ENCODE data around the gene KNSTRN. TPM values are rescaled to one million over a fixed set of nuclear protein-coding genes. Genes with fewer than 3 reads are reported as not detected.
A peak's percentile ranks its signal among the peaks of the same experiment; 100 is the strongest.

The KNSTRN gene
- total and polyA plus RNA-seq, 9 donors, result 5.8 to 10.7 (median 6.6) TPM

GRCh38 chr15:40439461-40439959 lies 57.0 kb downstream of the KNSTRN start:
- DNase-seq, result peak; percentile 48 to 71 (median 65)
- intact Hi-C loops (cut with DNase I), result no loop called here
- H3K4me1 ChIP-seq (ENCODE audit: insufficient read depth), result peaks cover 19% of the 10 kb centered on the region
- H3K9me3 ChIP-seq, result no peaks in the 10 kb centered on the region
- peak overlapping the region; percentile 47 to 85 for H3K27ac ChIP-seq
- no peak for TF ChIP-seq CTCF (IDR thresholded peaks at IDR 0.05)
- TF ChIP-seq POLR2A (IDR thresholded peaks at IDR 0.05), result no peak
- TF ChIP-seq EP300 (IDR thresholded peaks at IDR 0.05), result no peak
- no peaks in the 10 kb centered on the region for H3K27me3 ChIP-seq
- 3 to 6% (median 4%) methylated on average over 9 to 15 of the region's 15 CpGs for WGBS, 3 donors
- no peaks in the 10 kb centered on the region for H3K36me3 ChIP-seq
- H3K4me3 ChIP-seq, result peak overlapping the region; percentile 83

GRCh38 chr15:40439960-40440742 lies 57.6 kb downstream of the KNSTRN start:
- intact Hi-C loops (cut with DNase I), result loop anchor here in 2 of 4 donors (5.0 to 10.0 kb wide), 2 partner anchors 67 to 125 kb away; partner anchors contain the start of genes CCDC32 (in 1 of the 2) and RPUSD2 (in 1 of the 2)
- 0 to 1% (median 1%) methylated on average over 33 to 35 of the region's 35 CpGs for WGBS, 3 donors
- H3K4me3 ChIP-seq, result peak overlapping the region; percentile 83
- no peaks in the 10 kb centered on the region for H3K27me3 ChIP-seq
- peak overlapping the region; percentile 9 to 85 for H3K27ac ChIP-seq
- DNase-seq, result peak; percentile 77 to 82 (median 80)
- peak; percentile 28 for TF ChIP-seq POLR2A (IDR thresholded peaks at IDR 0.05)
- no peak for TF ChIP-seq EP300 (IDR thresholded peaks at IDR 0.05)
- H3K36me3 ChIP-seq, result no peaks in the 10 kb centered on the region
- peaks cover 19% of the 10 kb centered on the region for H3K4me1 ChIP-seq (ENCODE audit: insufficient read depth)
- no peaks in the 10 kb centered on the region for H3K9me3 ChIP-seq

GRCh38 chr15:40440743-40441564 lies 58.4 kb downstream of the KNSTRN start, which contains the start of gene BAHD1:
TSS of gene BAHD1 (plus strand) at chr15:40440953. CDS start at chr15:40458465, 17,512 bp downstream.
- H3K9me3 ChIP-seq, result no peaks in the 10 kb centered on the region
- H3K36me3 ChIP-seq, result no peaks in the 10 kb centered on the region
- TF ChIP-seq CTCF (IDR thresholded peaks at IDR 0.05) (peak in 1 of 3 donors; percentile 6), EP300 (IDR thresholded peaks at IDR 0.05) (no peak), POLR2A (IDR thresholded peaks at IDR 0.05) (peak; percentile 33)
- peak; percentile 98 to 99 (median 99) for DNase-seq
- peak within 1 kb of the TSS; percentile 83 for H3K4me3 ChIP-seq
- H3K27me3 ChIP-seq, result no peaks in the 10 kb centered on the region
- H3K27ac ChIP-seq, result peak within 1 kb of the TSS; percentile 78 to 85
- intact Hi-C loops (cut with DNase I), result loop anchor here in 2 of 4 donors (5.0 to 10.0 kb wide), 2 partner anchors 66 to 124 kb away; partner anchors contain the start of genes CCDC32 (in 1 of the 2) and RPUSD2 (in 1 of the 2)
- H3K4me1 ChIP-seq (ENCODE audit: insufficient read depth), result peaks cover 21% of the 10 kb centered on the region
- WGBS, 3 donors, result 0 to 1% (median 0%) methylated on average over 30 to 119 of the region's 119 CpGs

GRCh38 chr15:40441565-40442531 lies 59.3 kb downstream of the KNSTRN start:
- Histone ChIP-seq H3K4me1 (ENCODE audit: insufficient read depth) (peaks cover 21% of the 10 kb centered on the region), H3K9me3 (no peaks in the 10 kb centered on the region), H3K36me3 (no peaks in the 10 kb centered on the region), H3K27me3 (no peaks in the 10 kb centered on the region), H3K4me3 (peak overlapping the region; percentile 83), H3K27ac (peak overlapping the region; percentile 47 to 78)
- 1 to 2% (median 1%) methylated on average over 65 to 119 of the region's 119 CpGs for WGBS, 3 donors
- TF ChIP-seq EP300 (IDR thresholded peaks at IDR 0.05) (no peak), POLR2A (IDR thresholded peaks at IDR 0.05) (no peak)
- intact Hi-C loops (cut with DNase I), result loop anchor here in 2 of 4 donors (5.0 to 10.0 kb wide), 2 partner anchors 65 to 123 kb away; partner anchors contain the start of genes CCDC32 (in 1 of the 2) and RPUSD2 (in 1 of the 2)
- peak; percentile 35 to 65 (median 59) for DNase-seq

Measured in ovary (tissue), 9 donors.